Fibroblast of skin of left biceps (primary cell): ENCODE results near the gene BHLHE41.

ENCODE experiments used
- DNase-seq, 2 experiments: peaks; one replicate each; pipeline ENCODE4 v3.0.0-alpha.2; 2013; ENCODE audit warnings: low read depth in 2 of 2

BHLHE41 gene

GRCh38 chr12:26080911-26081310 is 43.9 kb downstream of the BHLHE41 start:
- no peak for DNase-seq

- no peak for DNase-seq
Measured at GRCh38 chr12:26077915-26078702, 46.7 kb downstream of the BHLHE41 start.
